GM20431 (cell line): ENCODE data around the gene AMER1.

Source experiments
- in situ Hi-C: fragments of 300-500 bp; cut with MseI, MboI; formaldehyde crosslinking; loops from one replicate; pipeline ENCODE4 v1.15.0; 2020; ENCODE audit warnings: low sequenced_read_pairs; ENCODE audit not compliant: unreplicated experiment

The AMER1 gene

GRCh38 chrX:64186974-64187761 lies 18.3 kb downstream of the AMER1 start:
- in situ Hi-C loops: no loop called here

- in situ Hi-C loops: no loop called here
Observed at GRCh38 chrX:64184396-64184795, 21.1 kb downstream of the AMER1 start.

GRCh38 chrX:64182208-64182607 lies 23.3 kb downstream of the AMER1 start:
- in situ Hi-C loops: no loop called here

GRCh38 chrX:64176876-64177275 lies 28.6 kb downstream of the AMER1 start:
- in situ Hi-C loops: no loop called here

- in situ Hi-C loops: no loop called here
Observed at GRCh38 chrX:64169988-64170387, 35.5 kb downstream of the AMER1 start.

GRCh38 chrX:64152857-64153256 lies 52.7 kb downstream of the AMER1 start:
- in situ Hi-C loops: no loop called here

- in situ Hi-C loops: no loop called here
Observed at GRCh38 chrX:64151911-64152310, 53.6 kb downstream of the AMER1 start.

GRCh38 chrX:64150775-64151174 lies 54.7 kb downstream of the AMER1 start:
- in situ Hi-C loops: no loop called here
